Osteoblast (primary cell): ENCODE data around the gene MAGI1. TPM values are rescaled to one million over a fixed set of nuclear protein-coding genes. Genes with fewer than 3 reads are reported as not detected.

Experiments used
- DNase-seq: peaks from one replicate; pipeline ENCODE4 v3.0.0; 2011; ENCODE audit warnings: low spot score, mixed read lengths; ENCODE audit not compliant: insufficient read length; ENCODE audit errors: missing footprints
- H2AFZ ChIP-seq: 2 replicates; pipeline ENCODE4 v1.6.0; 2011; ENCODE audit warnings: mild to moderate bottlenecking, low read length
- H3K27ac ChIP-seq: 2 replicates; pipeline ENCODE4 v1.5.1; 2011; ENCODE audit warnings: mild to moderate bottlenecking, low read depth, low read length, moderate library complexity
- H3K27me3 ChIP-seq: 2 replicates; pipeline ENCODE4 v1.6.0; 2012; ENCODE audit warnings: mild to moderate bottlenecking, control low read depth, inconsistent platforms, low read length, moderate library complexity; ENCODE audit not compliant: insufficient read depth
- H3K36me3 ChIP-seq: 2 replicates; pipeline ENCODE4 v1.5.1; 2011; ENCODE audit warnings: mild to moderate bottlenecking, low read length, control low read depth, moderate library complexity; ENCODE audit not compliant: insufficient read depth
- H3K4me1 ChIP-seq: 2 replicates; pipeline ENCODE4 v1.5.1; 2011; ENCODE audit warnings: mild to moderate bottlenecking, low read length, control low read depth, moderate library complexity; ENCODE audit not compliant: insufficient read depth
- H3K4me2 ChIP-seq: 2 replicates; pipeline ENCODE4 v1.6.0; 2011; ENCODE audit warnings: mild to moderate bottlenecking, low read length; ENCODE audit not compliant: insufficient read depth
- H3K4me3 ChIP-seq: fragments of 200-600 bp; sonication (generic); 3 replicates; pipeline ENCODE4 v1.5.1; 2012; ENCODE audit warnings: mild to moderate bottlenecking, low read length, inconsistent platforms; ENCODE audit not compliant: insufficient read depth
- H3K79me2 ChIP-seq: 2 replicates; pipeline ENCODE4 v1.6.0; 2012; ENCODE audit warnings: mild to moderate bottlenecking, low read length, control low read depth, inconsistent platforms; ENCODE audit not compliant: insufficient read depth
- H3K9me3 ChIP-seq: 2 replicates; pipeline ENCODE4 v1.5.1; 2011; ENCODE audit warnings: low read depth, low read length, control low read depth
- H4K20me1 ChIP-seq: 2 replicates; pipeline ENCODE4 v1.6.0; 2012; ENCODE audit warnings: mild to moderate bottlenecking, low read length, control low read depth; ENCODE audit not compliant: insufficient read depth
- CTCF ChIP-seq: IDR thresholded peaks from 2 replicates; pipeline ENCODE4 v1.5.1; 2011; ENCODE audit warnings: mild to moderate bottlenecking, low read depth, low read length, moderate library complexity; ENCODE audit errors: extremely low read depth
- total RNA-seq: library from RNA; depleted of rRNA; stranded (reverse); fragments of >200 nt; gene quantifications from 2 replicates; pipeline ENCODE4 v1.2.3, GENCODE V29; 2012

Gene MAGI1
- total RNA-seq, 1 donor = 66.6 TPM

GRCh38 chr3:66080167-66080566, 41.4 kb upstream of the MAGI1 start:
- H3K36me3 ChIP-seq = no peaks in the 10 kb centered on the region
- no peak for TF ChIP-seq CTCF

GRCh38 chr3:66077973-66078372, 39.3 kb upstream of the MAGI1 start:
- Histone ChIP-seq H3K4me1 (peaks cover 34% of the 10 kb centered on the region), H3K27me3 (no peaks in the 10 kb centered on the region), H4K20me1 (no peaks in the 10 kb centered on the region), H3K4me3 (no peak overlapping the region), H3K4me2 (no peak overlapping the region), H3K79me2 (no peaks in the 10 kb centered on the region), H3K9me3 (no peaks in the 10 kb centered on the region), H2AFZ (no peak overlapping the region), H3K27ac (no peak overlapping the region), H3K36me3 (no peaks in the 10 kb centered on the region)
- TF ChIP-seq CTCF = no peak
- DNase-seq = no peak

More at GRCh38 chr3:66080167-66080566, 41.4 kb upstream of the MAGI1 start:
- no peak overlapping the region for H3K4me2 ChIP-seq
- DNase-seq = no peak
- H3K79me2 ChIP-seq = no peaks in the 10 kb centered on the region
- no peak overlapping the region for H2AFZ ChIP-seq
- H3K4me1 ChIP-seq = peaks cover 42% of the 10 kb centered on the region
- no peak overlapping the region for H3K4me3 ChIP-seq
- H4K20me1 ChIP-seq = no peaks in the 10 kb centered on the region
- no peaks in the 10 kb centered on the region for H3K9me3 ChIP-seq
- H3K27ac ChIP-seq = no peak overlapping the region
- no peaks in the 10 kb centered on the region for H3K27me3 ChIP-seq

- no peak for TF ChIP-seq CTCF
- Histone ChIP-seq H3K4me1 (peaks cover 27% of the 10 kb centered on the region), H3K4me2 (peak overlapping the region; percentile 62), H3K36me3 (no peaks in the 10 kb centered on the region), H3K79me2 (no peaks in the 10 kb centered on the region), H3K9me3 (no peaks in the 10 kb centered on the region), H3K27me3 (no peaks in the 10 kb centered on the region), H3K27ac (peak overlapping the region; percentile 61), H4K20me1 (no peaks in the 10 kb centered on the region), H3K4me3 (peak overlapping the region; percentile 5), H2AFZ (peak overlapping the region; percentile 62)
- peak; percentile 42 for DNase-seq
Observed at GRCh38 chr3:66076861-66077470, 38.2 kb upstream of the MAGI1 start.

- TF ChIP-seq CTCF = no peak
- Histone ChIP-seq H4K20me1 (no peaks in the 10 kb centered on the region), H3K4me3 (peak overlapping the region; percentile 8), H3K79me2 (no peaks in the 10 kb centered on the region), H3K4me1 (peaks cover 27% of the 10 kb centered on the region), H3K36me3 (no peaks in the 10 kb centered on the region), H3K4me2 (peak overlapping the region; percentile 60), H3K27me3 (no peaks in the 10 kb centered on the region), H3K9me3 (no peaks in the 10 kb centered on the region), H3K27ac (peak overlapping the region; percentile 67), H2AFZ (peak overlapping the region; percentile 57)
- DNase-seq = peak; percentile 87
Observed at GRCh38 chr3:66075281-66075680, 36.6 kb upstream of the MAGI1 start.
